MM.1S (cell line): Measurements from ENCODE around the gene RAMP3.

Experiments
- DNase-seq: peaks from one replicate; pipeline ENCODE4 v3.0.0-alpha.2; 2015
- H2AFZ ChIP-seq: fragments of 300-600 bp; sonication (generic); 2 replicates; pipeline ENCODE4 v1.6.0; 2016; ENCODE audit warnings: antibody characterized with exemption, low read length
- H3F3A ChIP-seq: fragments of 300-600 bp; sonication (generic); 2 replicates; pipeline ENCODE4 v1.6.1; 2016; ENCODE audit warnings: mild to moderate bottlenecking, antibody characterized with exemption, low read length, moderate library complexity, mixed read lengths; ENCODE audit not compliant: insufficient read depth
- H3K27ac ChIP-seq: fragments of 300-600 bp; sonication (generic); 2 replicates; pipeline ENCODE4 v1.5.1; 2016; ENCODE audit warnings: mild to moderate bottlenecking, low read length
- H3K27me3 ChIP-seq: fragments of 300-600 bp; sonication (generic); replicated peaks from 2 replicates; pipeline ENCODE4 v1.6.0; 2016; ENCODE audit warnings: low read length; ENCODE audit not compliant: insufficient read depth
- H3K36me3 ChIP-seq: fragments of 300-600 bp; sonication (generic); replicated peaks from 2 replicates; pipeline ENCODE4 v1.6.1; 2016; ENCODE audit warnings: mild to moderate bottlenecking, low read length, mixed read lengths; ENCODE audit not compliant: insufficient read depth
- H3K4me1 ChIP-seq: fragments of 300-600 bp; sonication (generic); 2 replicates; pipeline ENCODE4 v1.6.1; 2016; ENCODE audit warnings: low read length, mixed read lengths
- H3K4me2 ChIP-seq: fragments of 300-600 bp; sonication (generic); 2 replicates; pipeline ENCODE4 v1.6.0; 2016; ENCODE audit warnings: low read depth, low read length
- H3K4me3 ChIP-seq: fragments of 300-600 bp; sonication (generic); 2 replicates; pipeline ENCODE4 v1.5.1; 2016; ENCODE audit warnings: low read length, mixed read lengths
- H3K79me2 ChIP-seq: fragments of 300-600 bp; sonication (generic); 2 replicates; pipeline ENCODE4 v1.6.1; 2016; ENCODE audit warnings: mixed run types, low read length, mixed read lengths
- H3K9ac ChIP-seq: fragments of 300-600 bp; sonication (generic); 2 replicates; pipeline ENCODE4 v1.6.1; 2016; ENCODE audit warnings: low read length, mixed read lengths
- H3K9me2 ChIP-seq: fragments of 300-600 bp; sonication (generic); replicated peaks from 2 replicates; pipeline ENCODE4 v1.6.1; 2016; ENCODE audit warnings: mild to moderate bottlenecking, low read length, mixed read lengths; ENCODE audit not compliant: insufficient read depth
- H3K9me3 ChIP-seq: fragments of 300-600 bp; sonication (generic); replicated peaks from 2 replicates; pipeline ENCODE4 v1.6.1; 2016; ENCODE audit warnings: mild to moderate bottlenecking, low read length, mixed read lengths; ENCODE audit not compliant: insufficient read depth
- H4K20me1 ChIP-seq: fragments of 300-600 bp; sonication (generic); 2 replicates; pipeline ENCODE4 v1.6.1; 2016; ENCODE audit warnings: mild to moderate bottlenecking, low read length, moderate library complexity, mixed read lengths; ENCODE audit not compliant: insufficient read depth
- CTCF ChIP-seq: fragments of 300-600 bp; sonication (generic); IDR thresholded peaks from 2 replicates; pipeline ENCODE4 v1.5.1; 2016; ENCODE audit warnings: antibody characterized with exemption, low read length, mixed read lengths
- EZH2 ChIP-seq: fragments of 300-600 bp; sonication (generic); optimal IDR thresholded peaks from 2 replicates; pipeline ENCODE3; 2017; ENCODE audit warnings: low read depth, mild to moderate bottlenecking, antibody characterized with exemption, low read length, mixed read lengths
- EZH2phosphoT487 ChIP-seq: fragments of 300-600 bp; sonication (generic); IDR thresholded peaks from 2 replicates; pipeline ENCODE4 v1.6.1; 2018; ENCODE audit warnings: antibody characterized with exemption, low read length

RAMP3 gene

GRCh38 chr7:45223728-45224630 is 66.4 kb downstream of the RAMP3 start:
- H3K9ac ChIP-seq: no peak overlapping the region
- no peaks in the 10 kb centered on the region for H3K9me3 ChIP-seq
- H3K4me3 ChIP-seq: no peak overlapping the region
- H4K20me1 ChIP-seq: no peaks in the 10 kb centered on the region
- no peak for DNase-seq
- no peaks in the 10 kb centered on the region for H3K36me3 ChIP-seq
- no peaks in the 10 kb centered on the region for H3K27me3 ChIP-seq
- no peak overlapping the region for H2AFZ ChIP-seq
- H3K4me1 ChIP-seq: no peaks in the 10 kb centered on the region
- H3K9me2 ChIP-seq: no peaks in the 10 kb centered on the region
- H3K27ac ChIP-seq: no peak overlapping the region
- no peak overlapping the region for H3K4me2 ChIP-seq
- H3F3A ChIP-seq: no peaks in the 10 kb centered on the region
- no peak for TF ChIP-seq EZH2phosphoT487
- TF ChIP-seq CTCF: no peak
- no peak for TF ChIP-seq EZH2
- no peaks in the 10 kb centered on the region for H3K79me2 ChIP-seq

- Histone ChIP-seq H3K4me1 (no peaks in the 10 kb centered on the region), H3K27ac (no peak overlapping the region), H4K20me1 (no peaks in the 10 kb centered on the region), H3K36me3 (no peaks in the 10 kb centered on the region), H3K79me2 (no peaks in the 10 kb centered on the region), H2AFZ (no peak overlapping the region), H3F3A (no peaks in the 10 kb centered on the region), H3K9me3 (no peaks in the 10 kb centered on the region), H3K9ac (no peak overlapping the region), H3K9me2 (no peaks in the 10 kb centered on the region), H3K27me3 (no peaks in the 10 kb centered on the region), H3K4me2 (no peak overlapping the region), H3K4me3 (no peak overlapping the region)
- TF ChIP-seq CTCF (no peak), EZH2 (no peak), EZH2phosphoT487 (no peak)
- no peak for DNase-seq
These were observed 67.2 kb downstream of the RAMP3 start for GRCh38 chr7:45224832-45225231.

- H2AFZ ChIP-seq: no peak overlapping the region
- DNase-seq: no peak
- H3K9me2 ChIP-seq: no peaks in the 10 kb centered on the region
- no peaks in the 10 kb centered on the region for H3K27me3 ChIP-seq
- TF ChIP-seq EZH2phosphoT487: no peak
- TF ChIP-seq CTCF: no peak
- no peak for TF ChIP-seq EZH2
- H4K20me1 ChIP-seq: no peaks in the 10 kb centered on the region
- H3K4me2 ChIP-seq: no peak overlapping the region
- no peaks in the 10 kb centered on the region for H3K79me2 ChIP-seq
- no peak overlapping the region for H3K4me3 ChIP-seq
- H3K4me1 ChIP-seq: no peaks in the 10 kb centered on the region
- H3F3A ChIP-seq: no peaks in the 10 kb centered on the region
- H3K9me3 ChIP-seq: no peaks in the 10 kb centered on the region
- H3K36me3 ChIP-seq: no peaks in the 10 kb centered on the region
- H3K9ac ChIP-seq: no peak overlapping the region
- no peak overlapping the region for H3K27ac ChIP-seq
These were observed 67.8 kb downstream of the RAMP3 start for GRCh38 chr7:45225311-45225947.
